ENCODE data around the gene POC1B.

DNA sequence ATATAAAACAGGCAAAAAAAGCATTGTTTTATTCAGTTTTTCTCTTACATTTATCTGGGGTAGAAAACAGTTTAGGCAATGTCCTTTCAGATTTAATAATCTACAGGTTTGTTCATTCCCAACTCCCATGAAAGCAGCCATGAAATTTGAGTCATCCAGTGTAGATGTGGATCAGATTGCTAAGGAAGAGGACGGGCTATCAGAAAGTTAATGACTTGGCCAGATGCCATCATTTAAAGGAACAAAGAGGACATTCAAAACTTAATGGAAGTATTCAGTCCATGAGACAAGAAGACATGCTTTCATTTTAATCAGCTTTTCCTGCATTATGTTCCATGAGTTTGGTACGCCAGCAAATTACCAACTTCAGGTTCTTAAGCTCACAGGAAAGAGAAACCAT is 31.1 kb upstream of the POC1B start:
- no peak for TF ChIP-seq POLR2A (IDR thresholded peaks at IDR 0.05)
- TF ChIP-seq, protein P1, sequence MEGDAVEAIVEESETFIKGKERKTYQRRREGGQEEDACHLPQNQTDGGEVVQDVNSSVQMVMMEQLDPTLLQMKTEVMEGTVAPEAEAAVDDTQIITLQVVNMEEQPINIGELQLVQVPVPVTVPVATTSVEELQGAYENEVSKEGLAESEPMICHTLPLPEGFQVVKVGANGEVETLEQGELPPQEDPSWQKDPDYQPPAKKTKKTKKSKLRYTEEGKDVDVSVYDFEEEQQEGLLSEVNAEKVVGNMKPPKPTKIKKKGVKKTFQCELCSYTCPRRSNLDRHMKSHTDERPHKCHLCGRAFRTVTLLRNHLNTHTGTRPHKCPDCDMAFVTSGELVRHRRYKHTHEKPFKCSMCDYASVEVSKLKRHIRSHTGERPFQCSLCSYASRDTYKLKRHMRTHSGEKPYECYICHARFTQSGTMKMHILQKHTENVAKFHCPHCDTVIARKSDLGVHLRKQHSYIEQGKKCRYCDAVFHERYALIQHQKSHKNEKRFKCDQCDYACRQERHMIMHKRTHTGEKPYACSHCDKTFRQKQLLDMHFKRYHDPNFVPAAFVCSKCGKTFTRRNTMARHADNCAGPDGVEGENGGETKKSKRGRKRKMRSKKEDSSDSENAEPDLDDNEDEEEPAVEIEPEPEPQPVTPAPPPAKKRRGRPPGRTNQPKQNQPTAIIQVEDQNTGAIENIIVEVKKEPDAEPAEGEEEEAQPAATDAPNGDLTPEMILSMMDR (IDR thresholded peaks at IDR 0.05 in 4 of 5, conservative IDR thresholded peaks at IDR 0.05 in 1 of 5), result no peak
